HEK293 (cell line): ENCODE measurements around the gene TSPAN3.

Source experiments
- CTCF ChIA-PET: fragments of 350-600 bp; formaldehyde crosslinking; extraction: SDS; loops from one replicate; lab custom pipeline; 2021; ENCODE audit warnings: antibody characterized with exemption; lab: Yijun Ruan, JAX
- POLR2A ChIA-PET: fragments of 300-600 bp; formaldehyde crosslinking; extraction: SDS; loops from one replicate; lab custom pipeline; 2020; ENCODE audit warnings: antibody characterized with exemption, inconsistent platforms; lab: Yijun Ruan, JAX
- H3K27ac ChIP-seq: fragments of 200-500 bp; sonication (Bioruptor generic); 2 replicates; pipeline ENCODE4 v1.5.1; 2014; ENCODE audit warnings: low read depth, low read length, control low read depth, inconsistent platforms; ENCODE audit errors: extremely low read depth
- H3K36me3 ChIP-seq, 2 experiments: fragments of 200-500 bp in 1 of 2; sonication (Bioruptor generic) in 1 of 2; 1 replicate in 1 of 2; 2 replicates in 1 of 2; pipeline ENCODE4 v1.5.1; 2014 to 2017; ENCODE audit warnings: inconsistent platforms in 2 of 2, low read length in 2 of 2; ENCODE audit not compliant: control insufficient read depth in 2 of 2, insufficient read depth in 1 of 2
- H3K4me1 ChIP-seq: fragments of 200-500 bp; sonication (Bioruptor generic); 2 replicates; pipeline ENCODE4 v1.5.1; 2014; ENCODE audit warnings: mild to moderate bottlenecking, low read length, inconsistent platforms; ENCODE audit not compliant: control insufficient read depth, insufficient read depth
- H3K4me3 ChIP-seq: 2 replicates; pipeline ENCODE4 v1.5.1; 2011; ENCODE audit warnings: low read depth, mild to moderate bottlenecking, control low read depth, low read length, moderate library complexity
- H3K9me3 ChIP-seq: fragments of 200-500 bp; sonication (Bioruptor generic); 2 replicates; pipeline ENCODE4 v1.5.1; 2014; ENCODE audit warnings: low read depth, low read length, inconsistent platforms; ENCODE audit not compliant: control insufficient read depth, insufficient read depth
- GLIS1 ChIP-seq: fragments of 450-650 bp; formaldehyde crosslinking; IDR thresholded peaks from 2 replicates; pipeline ENCODE4 v1.5.1; 2016; ENCODE audit warnings: missing biosample characterization, missing genetic modification characterization
- HOXD13 ChIP-seq: sonication (generic); formaldehyde crosslinking; IDR thresholded peaks from 2 replicates; pipeline ENCODE4 v1.8.0; 2022; ENCODE audit warnings: missing genetic modification reagents, borderline replicate concordance
- KLF10 ChIP-seq: fragments of 450-650 bp; IDR thresholded peaks from 2 replicates; pipeline ENCODE4 v1.5.1; 2018; ENCODE audit warnings: missing biosample characterization, mild to moderate bottlenecking, missing genetic modification characterization
- MEIS1 ChIP-seq: sonication (generic); formaldehyde crosslinking; IDR thresholded peaks from 2 replicates; pipeline ENCODE4 v1.8.1; 2022; ENCODE audit warnings: missing genetic modification reagents, mild to moderate bottlenecking, borderline replicate concordance
- OSR2 ChIP-seq: fragments of 450-650 bp; formaldehyde crosslinking; IDR thresholded peaks from 2 replicates; pipeline ENCODE4 v1.5.1; 2016; ENCODE audit warnings: missing biosample characterization, missing genetic modification characterization
- SP2 ChIP-seq: fragments of 450-650 bp; formaldehyde crosslinking; IDR thresholded peaks from 2 replicates; pipeline ENCODE4 v1.5.1; 2016; ENCODE audit warnings: missing biosample characterization, missing genetic modification characterization
- WT1 ChIP-seq: fragments of 450-650 bp; formaldehyde crosslinking; IDR thresholded peaks from 2 replicates; pipeline ENCODE4 v1.5.1; 2016; ENCODE audit warnings: missing biosample characterization, missing genetic modification characterization
- ZBTB21 ChIP-seq: fragments of 450-650 bp; formaldehyde crosslinking; IDR thresholded peaks from 2 replicates; pipeline ENCODE4 v1.5.1; 2017; ENCODE audit warnings: missing biosample characterization, missing genetic modification characterization
- ZBTB48 ChIP-seq: fragments of 450-650 bp; formaldehyde crosslinking; IDR thresholded peaks from 2 replicates; pipeline ENCODE4 v1.5.1; 2016; ENCODE audit warnings: missing biosample characterization, missing genetic modification characterization
- ZBTB8A ChIP-seq: fragments of 450-650 bp; formaldehyde crosslinking; IDR thresholded peaks from 2 replicates; pipeline ENCODE4 v1.5.1; 2016; ENCODE audit warnings: missing biosample characterization, missing genetic modification characterization
- ZNF114 ChIP-seq: fragments of 450-650 bp; formaldehyde crosslinking; IDR thresholded peaks from 2 replicates; pipeline ENCODE4 v1.5.0; 2017; ENCODE audit warnings: missing biosample characterization, missing genetic modification characterization
- ZNF133 ChIP-seq: fragments of 450-650 bp; formaldehyde crosslinking; IDR thresholded peaks from 2 replicates; pipeline ENCODE4 v1.5.1; 2016; ENCODE audit warnings: missing biosample characterization, missing genetic modification characterization
- ZNF146 ChIP-seq: fragments of 450-650 bp; formaldehyde crosslinking; IDR thresholded peaks from 2 replicates; pipeline ENCODE4 v1.5.1; 2016; ENCODE audit warnings: missing biosample characterization, missing genetic modification characterization
- ZNF341 ChIP-seq: fragments of 450-650 bp; formaldehyde crosslinking; IDR thresholded peaks from 2 replicates; pipeline ENCODE4; 2016; ENCODE audit warnings: low read depth, missing biosample characterization, missing genetic modification characterization
- ZNF366 ChIP-seq: fragments of 450-650 bp; formaldehyde crosslinking; conservative IDR thresholded peaks from 2 replicates; pipeline ENCODE4 v1.5.1; 2016; ENCODE audit warnings: missing biosample characterization, missing genetic modification characterization
- ZNF449 ChIP-seq: fragments of 450-650 bp; formaldehyde crosslinking; IDR thresholded peaks from 2 replicates; pipeline ENCODE4 v1.5.1; 2017; ENCODE audit warnings: missing biosample characterization, mild to moderate bottlenecking, missing genetic modification characterization, moderate library complexity
- ZNF501 ChIP-seq: fragments of 450-650 bp; formaldehyde crosslinking; IDR thresholded peaks from 2 replicates; pipeline ENCODE4 v1.5.1; 2016; ENCODE audit warnings: missing biosample characterization, missing genetic modification characterization
- ZNF521 ChIP-seq: fragments of 450-650 bp; formaldehyde crosslinking; IDR thresholded peaks from 2 replicates; pipeline ENCODE4 v1.5.1; 2017; ENCODE audit warnings: missing biosample characterization, mild to moderate bottlenecking, missing genetic modification characterization
- ZNF580 ChIP-seq: fragments of 450-650 bp; formaldehyde crosslinking; IDR thresholded peaks from 2 replicates; pipeline ENCODE4 v1.5.1; 2016; ENCODE audit warnings: missing biosample characterization, missing genetic modification characterization
- ZNF585B ChIP-seq: fragments of 450-650 bp; formaldehyde crosslinking; IDR thresholded peaks from 2 replicates; pipeline ENCODE4 v1.5.1; 2016; ENCODE audit warnings: missing biosample characterization, missing genetic modification characterization
- ZNF600 ChIP-seq: fragments of 450-650 bp; formaldehyde crosslinking; IDR thresholded peaks from 2 replicates; pipeline ENCODE4 v1.5.1; 2016; ENCODE audit warnings: missing biosample characterization, missing genetic modification characterization
- ZNF658 ChIP-seq: fragments of 450-650 bp; formaldehyde crosslinking; IDR thresholded peaks from 2 replicates; pipeline ENCODE4; 2016; ENCODE audit warnings: missing biosample characterization, missing genetic modification characterization
- ZNF701 ChIP-seq: fragments of 450-650 bp; formaldehyde crosslinking; IDR thresholded peaks from 2 replicates; pipeline ENCODE4 v1.5.1; 2016; ENCODE audit warnings: missing biosample characterization, missing genetic modification characterization
- ZNF776 ChIP-seq: fragments of 450-650 bp; formaldehyde crosslinking; IDR thresholded peaks from 2 replicates; pipeline ENCODE4 v1.5.0; 2017; ENCODE audit warnings: missing biosample characterization, missing genetic modification characterization, borderline replicate concordance
- ZXDB ChIP-seq: fragments of 450-650 bp; formaldehyde crosslinking; IDR thresholded peaks from 2 replicates; pipeline ENCODE4 v1.5.1; 2016; ENCODE audit warnings: missing biosample characterization, missing genetic modification characterization
- TF ChIP-seq, protein P1 (sequence below): fragments of 450-650 bp; formaldehyde crosslinking; IDR thresholded peaks from 2 replicates; pipeline ENCODE4 v1.5.1; 2016; ENCODE audit warnings: missing biosample characterization, missing genetic modification characterization, borderline replicate concordance
- TF ChIP-seq, protein P2 (sequence below): fragments of 450-650 bp; formaldehyde crosslinking; IDR thresholded peaks from 2 replicates; pipeline ENCODE4 v1.5.1; 2016; ENCODE audit warnings: missing biosample characterization, missing genetic modification characterization

The TSPAN3 gene

DNA sequence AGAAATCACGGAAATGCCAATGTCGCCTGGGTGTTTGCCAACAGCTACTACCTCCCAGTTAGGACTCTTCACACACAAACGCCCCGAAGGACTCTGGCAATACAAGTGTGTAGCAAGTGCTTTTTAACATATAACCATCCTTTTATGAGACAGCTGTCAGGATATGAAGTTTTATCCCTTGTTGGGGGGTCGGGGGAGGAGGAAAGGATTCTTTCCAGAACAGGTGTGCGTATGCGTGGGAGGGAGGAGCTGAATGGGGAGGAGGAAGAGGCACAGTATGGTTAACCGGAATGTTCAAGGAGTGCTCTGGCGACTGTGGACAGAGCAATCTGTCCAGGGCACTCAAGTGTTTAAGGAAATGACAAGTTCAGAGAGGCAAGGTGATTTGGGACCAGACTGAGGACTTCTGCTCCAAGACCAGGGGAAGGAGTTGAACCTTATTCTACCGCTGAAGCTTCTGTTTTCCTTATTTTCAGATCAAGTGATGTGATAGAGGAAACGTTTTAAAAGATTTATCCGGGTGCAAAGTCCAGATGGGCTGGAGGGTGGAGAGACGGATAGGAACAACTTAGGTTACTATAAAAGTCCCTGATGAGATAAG, 1.3 kb downstream of the TSPAN3 start (continued):
- TF ChIP-seq WT1 (tag by site-specific recombination): peak; percentile 80
- TF ChIP-seq ZBTB21 (tag by site-specific recombination): no peak
- TF ChIP-seq ZNF521 (tag by site-specific recombination): no peak
- TF ChIP-seq ZNF366: 0 out of 2 replicates have a peak, but pooled peaks have one; percentile 16
- peak; percentile 30; the same call in 1 of the 2 replicates for TF ChIP-seq ZXDB (tag by site-specific recombination)
- TF ChIP-seq ZNF133 (tag by site-specific recombination): no peak
- TF ChIP-seq, protein P1, sequence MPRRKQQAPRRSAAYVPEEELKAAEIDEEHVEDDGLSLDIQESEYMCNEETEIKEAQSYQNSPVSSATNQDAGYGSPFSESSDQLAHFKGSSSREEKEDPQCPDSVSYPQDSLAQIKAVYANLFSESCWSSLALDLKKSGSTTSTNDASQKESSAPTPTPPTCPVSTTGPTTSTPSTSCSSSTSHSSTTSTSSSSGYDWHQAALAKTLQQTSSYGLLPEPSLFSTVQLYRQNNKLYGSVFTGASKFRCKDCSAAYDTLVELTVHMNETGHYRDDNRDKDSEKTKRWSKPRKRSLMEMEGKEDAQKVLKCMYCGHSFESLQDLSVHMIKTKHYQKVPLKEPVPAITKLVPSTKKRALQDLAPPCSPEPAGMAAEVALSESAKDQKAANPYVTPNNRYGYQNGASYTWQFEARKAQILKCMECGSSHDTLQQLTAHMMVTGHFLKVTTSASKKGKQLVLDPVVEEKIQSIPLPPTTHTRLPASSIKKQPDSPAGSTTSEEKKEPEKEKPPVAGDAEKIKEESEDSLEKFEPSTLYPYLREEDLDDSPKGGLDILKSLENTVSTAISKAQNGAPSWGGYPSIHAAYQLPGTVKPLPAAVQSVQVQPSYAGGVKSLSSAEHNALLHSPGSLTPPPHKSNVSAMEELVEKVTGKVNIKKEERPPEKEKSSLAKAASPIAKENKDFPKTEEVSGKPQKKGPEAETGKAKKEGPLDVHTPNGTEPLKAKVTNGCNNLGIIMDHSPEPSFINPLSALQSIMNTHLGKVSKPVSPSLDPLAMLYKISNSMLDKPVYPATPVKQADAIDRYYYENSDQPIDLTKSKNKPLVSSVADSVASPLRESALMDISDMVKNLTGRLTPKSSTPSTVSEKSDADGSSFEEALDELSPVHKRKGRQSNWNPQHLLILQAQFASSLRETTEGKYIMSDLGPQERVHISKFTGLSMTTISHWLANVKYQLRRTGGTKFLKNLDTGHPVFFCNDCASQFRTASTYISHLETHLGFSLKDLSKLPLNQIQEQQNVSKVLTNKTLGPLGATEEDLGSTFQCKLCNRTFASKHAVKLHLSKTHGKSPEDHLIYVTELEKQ (tag by site-specific recombination): no peak
- no peak for TF ChIP-seq ZNF776 (tag by site-specific recombination)
- TF ChIP-seq ZNF600 (tag by site-specific recombination): peak; percentile 93
- TF ChIP-seq ZNF580 (tag by site-specific recombination): no peak
- TF ChIP-seq, protein P2, sequence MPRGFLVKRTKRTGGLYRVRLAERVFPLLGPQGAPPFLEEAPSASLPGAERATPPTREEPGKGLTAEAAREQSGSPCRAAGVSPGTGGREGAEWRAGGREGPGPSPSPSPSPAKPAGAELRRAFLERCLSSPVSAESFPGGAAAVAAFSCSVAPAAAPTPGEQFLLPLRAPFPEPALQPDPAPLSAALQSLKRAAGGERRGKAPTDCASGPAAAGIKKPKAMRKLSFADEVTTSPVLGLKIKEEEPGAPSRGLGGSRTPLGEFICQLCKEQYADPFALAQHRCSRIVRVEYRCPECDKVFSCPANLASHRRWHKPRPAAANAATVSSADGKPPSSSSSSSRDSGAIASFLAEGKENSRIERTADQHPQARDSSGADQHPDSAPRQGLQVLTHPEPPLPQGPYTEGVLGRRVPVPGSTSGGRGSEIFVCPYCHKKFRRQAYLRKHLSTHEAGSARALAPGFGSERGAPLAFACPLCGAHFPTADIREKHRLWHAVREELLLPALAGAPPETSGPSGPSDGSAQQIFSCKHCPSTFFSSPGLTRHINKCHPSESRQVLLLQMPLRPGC (tag by site-specific recombination): no peak
- TF ChIP-seq KLF10: no peak

GRCh38 chr15:77068633-77069032, 2.3 kb downstream of the TSPAN3 start:
- peaks cover 44% of the 10 kb centered on the region for H3K4me1 ChIP-seq
- POLR2A ChIA-PET: no interaction called here

DNA sequence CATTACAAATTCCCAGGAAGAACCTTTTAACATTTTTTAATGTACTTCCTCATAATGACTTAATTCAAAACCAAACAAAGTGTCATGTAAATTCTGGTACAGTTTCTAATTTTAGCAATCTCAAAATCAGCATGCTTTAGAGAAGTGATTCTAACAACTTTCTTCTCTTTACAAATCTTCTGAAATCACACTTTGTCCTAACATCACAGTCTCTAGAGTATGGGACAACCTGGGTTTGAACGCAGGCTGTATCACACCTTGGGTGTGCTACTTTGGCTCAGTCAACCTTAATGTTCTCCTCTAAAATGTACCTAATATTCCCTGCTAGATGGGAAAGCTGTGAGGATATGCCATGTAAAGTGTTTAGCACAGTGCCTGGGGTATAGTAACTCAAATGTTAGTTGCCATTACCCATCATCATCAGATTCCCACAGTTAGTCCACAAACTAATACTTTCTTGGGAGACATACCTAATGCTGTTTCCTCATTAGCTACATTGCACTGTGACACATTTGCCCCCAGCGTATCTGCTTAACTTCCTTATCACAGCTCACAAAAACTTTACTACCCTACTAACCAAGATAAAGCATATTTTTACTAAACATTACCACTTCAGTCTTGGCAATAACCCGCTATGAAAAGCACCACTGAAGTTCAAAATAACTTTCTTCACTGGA, 3.1 kb downstream of the TSPAN3 start:
- Histone ChIP-seq H3K4me1 (peaks cover 48% of the 10 kb centered on the region), H3K9me3 (no peaks in the 10 kb centered on the region), H3K27ac (peak overlapping the region; percentile 78), H3K4me3 (no peak overlapping the region), H3K36me3 (peaks cover 5 to 8% of the 10 kb centered on the region in 2 experiments; a peak in 2 of 3 replicates)
- CTCF ChIA-PET: interaction anchor here (0.5 to 2.3 kb wide), 5 partner anchors 16 to 378 kb away, joined by 3 to 10 read pairs (median 4); no protein-coding TSS in a partner anchor
- POLR2A ChIA-PET: no interaction called here
- peak; percentile 77 for TF ChIP-seq GLIS1 (tag by site-specific recombination)
- no peak for TF ChIP-seq MEIS1 (CRISPR knock-in tag)
- no peak for TF ChIP-seq ZNF449 (tag by site-specific recombination)
- no peak for TF ChIP-seq ZNF658
- TF ChIP-seq ZBTB48 (tag by site-specific recombination): no peak
- TF ChIP-seq OSR2: peak; percentile 55; the same call in 1 of the 2 replicates
- TF ChIP-seq ZBTB8A: no peak
- TF ChIP-seq ZNF585B (tag by site-specific recombination): no peak
- TF ChIP-seq ZNF341 (tag by site-specific recombination): no peak
- peak; percentile 7; the same call in 1 of the 2 replicates for TF ChIP-seq HOXD13 (CRISPR knock-in tag)
- TF ChIP-seq ZNF501 (tag by site-specific recombination): no peak
- peak; percentile 73 for TF ChIP-seq ZXDB (tag by site-specific recombination)
- TF ChIP-seq ZNF701: no peak

More at GRCh38 chr15:77068633-77069032, 2.3 kb downstream of the TSPAN3 start:
- no peaks in the 10 kb centered on the region for H3K9me3 ChIP-seq
- H3K36me3 ChIP-seq: peaks cover 5 to 8% of the 10 kb centered on the region in 2 experiments; a peak in 2 of 3 replicates
- no peak overlapping the region for H3K4me3 ChIP-seq
- CTCF ChIA-PET: interaction anchor here (0.5 to 0.8 kb wide), 5 partner anchors 17 to 379 kb away, joined by 3 to 9 read pairs (median 3); no protein-coding TSS in a partner anchor
- H3K27ac ChIP-seq: peak overlapping the region; percentile 78
- TF ChIP-seq ZNF114 (tag by site-specific recombination) (no peak), ZNF146 (tag by site-specific recombination) (peak; percentile 99), SP2 (no peak)
- TF ChIP-seq, all 188 proteins: peak for 1
